Activated CD4-positive, alpha-beta T cell treated with anti-CD3 and anti-CD28 coated beads, Interleukin-2, amount 50 U/mL, for 24 hours (primary cell): ENCODE data around the gene CDK5RAP2.

Source experiments
- DNase-seq, 2 donors: peaks; one replicate each; pipeline ENCODE4 v3.0.0-alpha.2; 2020; ENCODE audit warnings: low read depth in 1 of 2, low spot score in 1 of 2

Gene CDK5RAP2

DNA sequence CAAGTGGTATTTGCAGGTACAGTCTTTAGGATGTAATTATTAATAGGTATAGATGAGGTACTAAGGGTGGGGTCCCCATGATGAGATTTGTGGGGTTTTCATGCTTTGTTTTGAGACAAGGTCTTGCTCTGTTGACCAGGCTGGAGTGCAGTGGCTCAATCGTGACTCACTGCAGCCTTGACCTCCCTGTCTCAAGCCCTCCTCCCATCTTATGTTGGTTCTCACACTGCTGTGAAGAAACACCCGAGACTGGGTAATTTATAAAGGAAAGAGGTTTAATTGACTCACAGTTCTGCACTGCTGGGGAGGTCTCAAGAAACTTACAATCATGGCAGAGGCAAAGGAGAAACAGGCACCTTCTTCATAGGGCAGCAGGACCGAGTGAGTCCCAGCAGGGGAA lies 217.5 kb downstream of the CDK5RAP2 start:
- no peak for DNase-seq

- DNase-seq = no peak
Observed at GRCh38 chr9:120361551-120361950, 218.4 kb downstream of the CDK5RAP2 start.

- DNase-seq = no peak
Observed at GRCh38 chr9:120360510-120360909, 219.5 kb downstream of the CDK5RAP2 start.

DNA sequence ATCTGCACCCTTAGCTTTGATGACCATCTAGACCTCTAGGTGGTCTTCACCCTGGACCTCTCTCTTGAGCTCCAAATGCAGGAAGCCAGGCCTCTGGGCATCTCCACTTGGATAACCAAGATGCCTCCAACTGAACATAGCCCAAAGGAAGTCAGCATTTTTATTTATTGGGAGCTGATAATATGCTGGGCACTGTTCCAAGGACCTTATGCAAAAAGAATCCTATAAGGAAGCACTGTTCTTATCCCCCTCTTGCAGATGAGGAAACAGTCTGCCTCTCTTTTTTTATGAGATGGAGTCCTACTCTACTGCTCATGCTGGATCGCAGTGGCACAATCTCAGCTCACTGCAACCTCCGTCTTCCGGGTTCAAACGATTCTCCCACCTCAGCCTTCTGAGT lies 219.9 kb downstream of the CDK5RAP2 start:
- no peak for DNase-seq

DNA sequence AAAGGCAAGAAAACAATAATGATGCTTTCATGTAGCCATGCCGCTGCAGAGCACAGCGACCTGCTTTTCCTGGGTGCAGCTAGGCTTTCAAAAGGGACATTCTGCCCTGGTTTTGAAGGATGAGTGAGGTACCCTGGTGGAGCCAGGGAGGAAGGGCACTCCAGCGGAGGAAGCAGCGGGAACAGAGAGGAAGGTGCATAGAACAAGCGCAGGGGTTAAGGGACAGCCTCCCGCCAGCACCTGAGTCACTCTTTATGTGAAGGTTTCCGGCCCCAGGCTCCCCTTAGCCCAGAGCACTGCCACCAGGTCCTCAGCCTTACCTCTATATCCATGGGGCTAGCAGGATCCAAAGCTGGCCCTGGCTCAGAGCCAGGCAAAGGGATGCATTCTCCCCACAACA lies 221.1 kb downstream of the CDK5RAP2 start:
- no peak for DNase-seq

GRCh38 chr9:120353506-120353905 lies 226.5 kb downstream of the CDK5RAP2 start:
- DNase-seq = no peak

DNA sequence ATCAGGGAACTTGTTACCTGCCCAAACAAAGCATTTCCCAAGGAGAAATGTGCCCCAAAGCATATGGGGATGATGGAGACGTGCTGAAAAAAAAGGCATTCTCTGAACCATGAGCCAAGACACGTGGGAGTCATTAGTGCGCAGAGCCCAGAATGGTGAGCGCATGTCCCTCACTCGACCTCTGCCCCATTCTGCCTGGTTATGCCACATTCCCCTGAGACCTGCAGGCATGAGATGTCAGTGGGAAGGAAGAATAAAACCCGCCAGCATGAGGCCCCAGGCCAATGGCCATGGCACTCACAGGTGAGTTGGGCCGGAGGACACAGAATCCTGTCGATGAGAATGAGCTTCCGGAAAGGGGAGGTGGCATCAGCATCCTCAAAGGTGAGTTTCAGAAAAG lies 228.9 kb downstream of the CDK5RAP2 start:
- DNase-seq = no peak

GRCh38 chr9:120350596-120350995 lies 229.4 kb downstream of the CDK5RAP2 start:
- no peak for DNase-seq

GRCh38 chr9:120348951-120349429 lies 231.0 kb downstream of the CDK5RAP2 start:
- DNase-seq = no peak

- DNase-seq = no peak
Observed at GRCh38 chr9:120345379-120345778, 234.6 kb downstream of the CDK5RAP2 start.

- no peak for DNase-seq
Observed at GRCh38 chr9:120344230-120344629, 235.7 kb downstream of the CDK5RAP2 start.

GRCh38 chr9:120343416-120343815 lies 236.6 kb downstream of the CDK5RAP2 start:
- DNase-seq = no peak
